ENCODE data around the gene FRMD4B.

- TF ChIP-seq CTCF (conservative IDR thresholded peaks at IDR 0.05; ENCODE audit: low read depth in 2 of 2) (no peak), ZNF114 (CRISPR knock-in tag; IDR thresholded peaks at IDR 0.05) (no peak), POLR2AphosphoS5 (IDR thresholded peaks at IDR 0.05; ENCODE audit: low read depth) (no peak), STAT1 (IDR thresholded peaks at IDR 0.05; ENCODE audit: unreplicated experiment) (no peak), JUNB (IDR thresholded peaks at IDR 0.05; ENCODE audit: unreplicated experiment) (no peak), EZH2phosphoT487 (IDR thresholded peaks at IDR 0.05; ENCODE audit: unreplicated experiment) (no peak), EZH2 (IDR thresholded peaks at IDR 0.05; ENCODE audit: low read depth, unreplicated experiment) (no peak), REST (IDR thresholded peaks at IDR 0.05; ENCODE audit: unreplicated experiment) (no peak), ETS1 (IDR thresholded peaks at IDR 0.05) (no peak), CREB1 (CRISPR knock-in tag; IDR thresholded peaks at IDR 0.05; ENCODE audit: low read depth) (no peak), ZNF331 (CRISPR knock-in tag; IDR thresholded peaks at IDR 0.05; ENCODE audit: low read depth) (no peak), ZNF462 (CRISPR knock-in tag; IDR thresholded peaks at IDR 0.05) (no peak), NANOG (IDR thresholded peaks at IDR 0.05; ENCODE audit: borderline replicate concordance) (no peak)
These were observed 18.3 kb downstream of the FRMD4B start for GRCh38 chr3:69367586-69367985.
